Putamen (tissue), 1 donor: ENCODE measurements around the gene PTPRR.

Experiments
- DNase-seq: peaks from one replicate; pipeline ENCODE4 v3.0.0-alpha.2; 2016; ENCODE audit warnings: low spot score

The PTPRR gene, protein sequence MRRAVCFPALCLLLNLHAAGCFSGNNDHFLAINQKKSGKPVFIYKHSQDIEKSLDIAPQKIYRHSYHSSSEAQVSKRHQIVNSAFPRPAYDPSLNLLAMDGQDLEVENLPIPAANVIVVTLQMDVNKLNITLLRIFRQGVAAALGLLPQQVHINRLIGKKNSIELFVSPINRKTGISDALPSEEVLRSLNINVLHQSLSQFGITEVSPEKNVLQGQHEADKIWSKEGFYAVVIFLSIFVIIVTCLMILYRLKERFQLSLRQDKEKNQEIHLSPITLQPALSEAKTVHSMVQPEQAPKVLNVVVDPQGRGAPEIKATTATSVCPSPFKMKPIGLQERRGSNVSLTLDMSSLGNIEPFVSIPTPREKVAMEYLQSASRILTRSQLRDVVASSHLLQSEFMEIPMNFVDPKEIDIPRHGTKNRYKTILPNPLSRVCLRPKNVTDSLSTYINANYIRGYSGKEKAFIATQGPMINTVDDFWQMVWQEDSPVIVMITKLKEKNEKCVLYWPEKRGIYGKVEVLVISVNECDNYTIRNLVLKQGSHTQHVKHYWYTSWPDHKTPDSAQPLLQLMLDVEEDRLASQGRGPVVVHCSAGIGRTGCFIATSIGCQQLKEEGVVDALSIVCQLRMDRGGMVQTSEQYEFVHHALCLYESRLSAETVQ

GRCh38 chr12:70920251-70920851, at the start of gene PTPRR:
TSS of gene PTPRR (minus strand) at chr12:70920738. CDS start at chr12:70920390, 348 bp downstream.
- peak; percentile 38 for DNase-seq

DNA sequence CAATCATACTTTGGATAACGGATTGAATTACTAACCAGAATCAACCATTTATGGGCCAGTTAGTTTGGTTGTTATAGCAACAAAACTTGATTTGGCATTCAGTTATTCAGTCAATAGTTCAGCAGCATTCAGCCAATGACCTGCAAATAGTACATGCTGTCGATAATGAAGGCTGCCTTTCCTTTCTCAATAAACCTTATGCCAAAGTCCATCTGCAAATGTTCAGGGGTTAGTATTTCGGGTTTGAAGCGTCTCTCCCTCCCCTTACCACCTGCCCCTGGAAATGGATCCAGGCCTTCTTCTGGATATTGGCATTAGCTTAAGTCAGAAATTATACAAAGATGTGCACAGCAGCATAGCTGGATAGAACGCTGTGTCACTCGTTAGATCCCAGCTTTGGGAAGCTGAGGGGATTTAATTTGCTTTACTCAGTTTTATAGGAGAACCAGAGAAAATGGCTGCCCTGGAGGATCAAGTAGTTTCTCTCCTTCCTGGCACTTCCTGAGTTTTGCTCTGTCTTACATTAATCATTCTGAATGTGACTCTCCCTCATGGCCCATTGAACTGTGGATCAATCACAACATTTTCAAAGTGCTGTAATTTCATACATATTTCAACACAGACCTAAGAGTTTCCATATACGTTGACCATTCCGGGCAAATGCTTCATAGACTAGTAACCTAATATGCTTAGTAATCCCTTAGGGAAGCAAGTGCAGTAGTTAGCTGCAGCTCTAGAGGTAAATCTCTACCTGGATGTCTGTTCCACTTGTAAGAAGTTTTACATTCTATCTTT, 46.7 kb upstream of the PTPRR start:
- DNase-seq, result no peak

- no peak for DNase-seq
These were observed 45.5 kb upstream of the PTPRR start for GRCh38 chr12:70966046-70966445.

GRCh38 chr12:70964867-70965510, 44.5 kb upstream of the PTPRR start:
- no peak for DNase-seq

DNA sequence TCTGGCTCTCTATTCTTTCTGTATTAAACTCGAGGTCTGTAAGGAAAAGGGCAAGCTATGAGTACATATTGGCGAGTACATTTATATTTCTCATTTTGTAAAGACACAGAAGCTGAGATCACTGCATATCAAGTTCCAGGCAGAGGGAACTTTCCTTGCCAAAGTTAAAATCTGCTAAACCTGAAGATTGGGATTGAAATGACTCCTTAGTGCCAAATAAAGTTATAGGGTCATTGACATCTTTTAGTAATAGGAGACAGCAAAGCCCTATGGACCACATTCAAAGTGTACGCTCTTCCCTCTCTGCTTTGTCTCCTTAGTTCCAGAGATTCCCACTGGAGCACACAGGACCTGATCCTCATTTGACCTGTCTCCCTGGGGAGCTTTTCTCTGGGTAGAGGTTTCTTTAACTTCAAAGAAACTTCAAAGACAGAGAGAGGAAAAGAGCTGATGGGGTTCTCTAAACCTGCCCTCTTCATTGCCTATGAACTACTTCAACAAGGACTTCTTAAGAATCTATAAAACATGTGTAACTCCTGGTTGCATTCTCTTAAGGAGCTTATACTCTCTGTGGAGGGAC, 42.6 kb upstream of the PTPRR start:
- DNase-seq, result no peak

GRCh38 chr12:70962226-70962794, 41.8 kb upstream of the PTPRR start:
- DNase-seq, result no peak

DNA sequence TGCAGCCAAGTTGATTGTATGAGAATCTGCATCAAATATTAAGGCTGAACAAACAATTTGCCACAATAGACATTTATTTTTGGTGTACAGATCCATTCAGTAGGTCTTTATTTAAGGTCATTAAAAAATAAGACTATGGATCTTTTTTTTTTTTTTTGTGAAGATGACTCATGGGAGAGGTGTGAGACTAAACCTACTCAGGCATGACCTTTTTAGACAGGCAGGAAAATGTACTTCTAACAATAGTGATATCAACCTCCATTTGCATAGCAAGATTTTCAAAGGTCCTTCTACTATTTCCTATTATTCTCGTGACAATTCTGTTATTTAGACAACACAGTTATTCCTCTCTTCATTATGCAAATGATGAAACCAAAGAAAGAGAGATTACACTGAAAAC, 39.9 kb upstream of the PTPRR start:
- no peak for DNase-seq

DNA sequence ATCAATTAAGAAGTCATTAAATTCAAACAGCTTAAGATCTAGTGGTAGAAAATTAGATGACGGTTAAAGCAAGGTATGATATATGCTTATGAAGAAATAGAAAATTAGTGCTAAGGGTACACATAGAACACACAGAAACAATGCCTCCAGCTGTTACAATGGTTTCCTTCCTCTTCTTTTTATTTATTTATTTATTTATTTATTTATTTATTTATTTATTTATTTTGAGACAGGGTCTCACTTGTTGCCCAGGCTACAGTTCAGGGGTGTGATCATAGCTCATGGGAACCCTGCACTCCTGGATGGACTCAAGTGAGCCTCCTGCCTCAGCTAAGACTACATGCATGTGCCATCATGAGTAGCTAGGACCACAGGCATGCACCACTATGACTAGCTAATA, 34.9 kb upstream of the PTPRR start:
- no peak for DNase-seq

DNA sequence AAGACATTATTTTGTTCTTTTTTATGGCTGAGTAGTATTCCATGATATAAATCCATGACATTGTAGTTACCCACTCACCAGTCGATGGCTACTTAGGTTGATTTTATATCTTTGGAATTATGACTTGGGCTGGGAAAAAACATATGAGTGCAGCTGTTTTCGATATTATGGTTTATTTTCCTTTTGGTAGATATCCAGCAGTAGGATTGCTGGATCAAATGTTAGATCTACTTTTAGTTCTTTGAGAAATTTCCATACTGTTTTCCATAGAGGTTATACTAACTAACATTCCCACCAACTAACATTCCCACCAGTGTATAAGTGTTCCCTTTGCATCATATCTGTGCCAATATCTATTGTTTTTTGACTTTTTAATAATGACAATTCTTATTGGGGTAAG, 29.9 kb upstream of the PTPRR start:
- no peak for DNase-seq

DNA sequence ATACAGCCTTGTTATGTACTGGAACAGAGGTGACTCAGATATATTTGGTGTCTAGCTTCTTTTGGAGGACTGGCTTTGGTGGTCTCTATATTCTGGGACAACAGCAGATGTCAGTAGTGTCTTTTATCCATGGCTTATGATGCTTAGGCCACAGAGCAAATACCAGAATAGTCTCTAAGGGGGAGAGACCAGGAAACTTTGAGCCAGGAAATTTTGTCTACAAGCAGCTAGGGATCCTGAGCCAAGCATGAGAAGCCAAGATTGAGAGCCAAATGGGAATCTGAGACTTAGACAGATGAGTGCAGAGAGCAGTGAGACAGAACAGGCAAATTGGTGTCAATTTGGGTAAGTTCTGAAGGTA, 28.4 kb upstream of the PTPRR start:
- DNase-seq, result no peak

DNA sequence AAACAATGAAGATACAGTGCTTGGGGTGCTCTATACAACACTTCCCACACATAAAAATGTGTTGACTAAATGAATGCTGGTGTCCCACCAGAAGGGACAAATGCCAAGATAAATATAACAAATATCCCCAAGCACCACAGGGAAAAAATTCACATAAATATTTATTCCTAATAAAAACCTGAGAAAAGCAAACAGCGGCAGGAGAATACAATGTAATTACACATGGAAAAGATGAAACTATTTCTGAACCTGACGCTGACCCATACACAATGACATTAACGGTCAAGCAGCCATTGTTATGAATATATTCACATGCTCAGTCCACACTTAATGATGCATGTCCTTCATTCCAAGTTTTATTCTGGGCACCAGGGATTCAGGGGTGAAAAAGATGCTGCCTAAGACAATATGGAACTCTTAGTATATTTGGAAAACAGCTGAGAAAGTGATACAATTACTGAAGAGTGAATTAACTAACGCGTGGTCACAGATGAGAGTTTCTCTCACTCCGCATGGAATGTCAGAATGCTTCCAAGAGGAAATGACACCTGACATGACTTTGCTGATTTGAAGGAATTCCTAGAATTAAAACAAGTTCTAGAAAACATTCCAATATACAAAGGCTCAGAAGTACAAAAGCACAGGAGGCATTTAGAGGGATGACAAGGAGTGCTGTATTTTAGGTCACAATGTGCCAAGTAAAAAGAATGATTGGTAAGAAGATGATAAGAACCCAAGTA, 27.9 kb upstream of the PTPRR start:
- no peak for DNase-seq

DNA sequence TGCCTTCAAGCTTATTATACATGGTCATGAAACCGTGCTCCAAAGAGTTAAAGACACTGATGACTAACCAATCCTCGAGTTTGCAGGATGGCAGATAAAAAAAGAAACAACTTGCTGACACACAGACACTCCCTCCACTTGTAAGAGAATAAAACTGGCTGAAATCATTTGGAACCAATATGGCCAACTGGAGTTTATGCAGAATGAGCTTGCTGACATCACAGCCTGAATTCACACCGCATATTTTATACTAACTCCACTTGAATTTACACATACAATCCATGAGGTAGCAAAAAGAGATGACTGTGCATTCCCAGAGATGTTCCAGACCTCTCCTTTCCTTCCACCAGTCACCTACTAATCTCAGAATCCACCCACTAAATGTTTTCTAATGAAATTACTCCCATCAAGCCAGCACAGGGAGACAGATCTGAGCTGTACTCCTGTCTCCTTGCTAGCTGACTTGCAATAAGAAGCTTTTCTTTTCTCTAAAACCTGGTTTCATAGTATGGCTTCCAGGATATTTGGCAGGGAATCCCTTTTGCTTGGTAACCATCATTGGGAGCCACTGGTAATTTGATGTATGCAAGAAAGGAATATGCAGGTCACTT, 15.8 kb upstream of the PTPRR start:
- peak; percentile 43 for DNase-seq

- DNase-seq, result no peak
These were observed 12.6 kb upstream of the PTPRR start for GRCh38 chr12:70933133-70933532.

DNA sequence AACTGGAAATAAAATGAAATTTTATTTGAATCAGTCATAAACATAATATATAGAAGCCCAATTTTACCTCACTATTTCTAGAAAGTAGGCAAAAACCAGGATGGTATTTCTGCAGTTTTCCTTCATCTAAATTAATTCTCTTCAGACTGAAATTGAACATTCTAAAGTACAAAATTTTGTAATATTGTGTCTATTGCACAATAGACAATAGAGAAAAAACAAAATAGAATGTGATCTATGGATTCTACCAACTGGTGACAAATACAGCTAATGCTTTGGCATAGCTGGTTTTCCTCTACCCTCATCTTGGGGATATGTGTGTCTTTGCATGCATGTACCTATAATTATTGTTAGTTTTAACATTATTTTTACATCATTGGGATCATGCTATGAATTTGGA, 8.5 kb upstream of the PTPRR start:
- no peak for DNase-seq

DNA sequence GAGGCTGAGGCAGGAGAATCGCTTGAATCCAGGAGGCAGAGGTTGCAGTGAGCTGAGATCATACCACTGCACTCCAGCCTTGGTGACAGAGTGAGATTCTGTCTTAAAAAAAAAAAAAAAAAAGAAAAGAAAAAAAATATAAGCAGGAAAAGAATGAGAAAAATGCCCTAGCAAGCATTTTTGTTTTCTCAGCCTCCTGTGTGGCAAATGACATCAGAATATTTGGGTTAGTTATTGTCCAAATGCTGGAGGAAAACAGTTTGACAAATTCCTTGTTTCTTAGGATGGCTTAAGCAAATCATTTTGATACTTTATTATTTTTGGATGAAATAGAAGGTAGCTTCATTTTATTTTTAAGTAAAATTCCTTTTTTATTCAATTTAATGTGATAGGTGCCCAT, 7.5 kb upstream of the PTPRR start:
- no peak for DNase-seq

- DNase-seq, result no peak
These were observed 6.8 kb upstream of the PTPRR start for GRCh38 chr12:70927356-70927755.

DNA sequence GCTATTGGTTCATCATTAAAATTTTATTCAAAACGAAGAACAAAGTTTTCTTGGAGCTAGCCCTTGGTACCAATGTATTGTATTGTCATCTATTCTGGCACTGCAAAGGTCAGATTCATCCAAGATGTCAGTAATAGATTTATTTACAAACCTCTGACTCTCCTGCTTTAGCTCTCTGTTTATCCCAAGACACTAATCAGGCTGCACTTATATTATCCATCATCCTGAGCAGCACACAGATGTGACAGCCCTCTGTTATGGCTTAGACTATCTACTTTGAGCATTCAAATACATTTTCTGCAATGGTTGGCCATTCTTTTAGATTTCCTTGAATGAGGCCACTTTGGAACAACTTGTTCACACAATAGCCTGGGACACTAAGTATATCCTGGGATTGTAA, 5.0 kb upstream of the PTPRR start:
- no peak for DNase-seq

DNA sequence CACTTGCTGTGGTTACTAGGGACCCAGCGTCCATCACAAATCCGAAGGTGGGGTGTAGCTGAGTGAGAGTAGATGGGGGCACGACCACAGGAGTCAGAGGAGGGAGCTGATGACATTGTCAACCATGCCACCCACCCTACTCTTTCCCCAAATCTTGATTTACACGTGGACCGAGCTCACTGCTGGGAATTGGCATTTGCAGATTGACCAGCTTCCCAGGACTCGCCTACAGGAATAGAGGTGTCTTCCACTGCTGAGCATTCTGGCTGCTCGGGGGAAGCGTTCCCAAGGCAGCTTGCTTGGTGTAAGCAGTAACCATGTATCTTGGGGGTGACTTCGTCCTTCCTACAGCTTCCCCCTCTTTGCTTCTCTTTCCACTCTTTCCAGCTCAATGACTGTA, 353 bp upstream of the PTPRR start:
- no peak for DNase-seq

GRCh38 chr12:70919597-70920035, 922 bp downstream of the PTPRR start:
- peak; percentile 47 for DNase-seq

- no peak for DNase-seq
These were observed 1.4 kb downstream of the PTPRR start for GRCh38 chr12:70919176-70919575.
